Measurements from ENCODE around the gene HTN3. TPM values are rescaled to one million over a fixed set of nuclear protein-coding genes. Genes with fewer than 3 reads are reported as not detected.

HTN3 gene
- polyA plus RNA-seq, 1 donor = not detected

Other genes with a start within 250 kb of the HTN3 start
- 20.9 TPM for gene SULT1E1, start 168.3 kb upstream of the HTN3 start, polyA plus RNA-seq (ENCODE audit: insufficient read length)
- gene CSN1S1, start 97.4 kb upstream of the HTN3 start, polyA plus RNA-seq (ENCODE audit: insufficient read length) = not detected
- gene CSN2, start 62.7 kb upstream of the HTN3 start, polyA plus RNA-seq (ENCODE audit: insufficient read length) = not detected
- gene STATH, start 32.5 kb upstream of the HTN3 start, polyA plus RNA-seq (ENCODE audit: insufficient read length) = not detected
- gene HTN1, start 22.0 kb downstream of the HTN3 start, polyA plus RNA-seq (ENCODE audit: insufficient read length) = 0.05 TPM
- gene PRR27, start 125.8 kb downstream of the HTN3 start, polyA plus RNA-seq (ENCODE audit: insufficient read length) = not detected
- gene ODAM, start 167.3 kb downstream of the HTN3 start, polyA plus RNA-seq (ENCODE audit: insufficient read length) = not detected
- not detected for gene FDCSP, start 197.7 kb downstream of the HTN3 start, polyA plus RNA-seq (ENCODE audit: insufficient read length)
- not detected for gene CSN3, start 214.1 kb downstream of the HTN3 start, polyA plus RNA-seq (ENCODE audit: insufficient read length)

Measured in hindlimb muscle (tissue), 1 donor.